Prostate gland (tissue), 2 donors: ENCODE data around the gene SOX18. TPM values are rescaled to one million over a fixed set of nuclear protein-coding genes. Genes with fewer than 3 reads are reported as not detected.

Experiments
- DNase-seq: peaks from one replicate; pipeline ENCODE4 v3.0.0-alpha.2; 2019; ENCODE audit warnings: low spot score
- H3K27ac ChIP-seq, 2 donors: fragments of 200-600 bp; sonication (generic); 2 replicates each; pipeline ENCODE4 v1.5.1; 2017 to 2019
- H3K27me3 ChIP-seq: fragments of 200-600 bp; sonication (generic); replicated peaks from 2 replicates; pipeline ENCODE4 v1.5.1; 2019; ENCODE audit not compliant: insufficient read depth
- H3K36me3 ChIP-seq, 2 donors: fragments of 200-600 bp; sonication (generic); 1 replicate in 1 of 2; 2 replicates in 1 of 2; pipeline versions ENCODE4 v1.5.1 to v1.8.1; 2017 to 2019
- H3K4me1 ChIP-seq: fragments of 200-600 bp; sonication (generic); replicated peaks from 2 replicates; pipeline ENCODE4 v1.5.1; 2019
- H3K4me3 ChIP-seq, 2 donors: fragments of 200-600 bp; sonication (generic); 2 replicates each; pipeline ENCODE4 v1.5.1; 2017 to 2019
- H3K9me3 ChIP-seq: fragments of 200-600 bp; sonication (generic); 2 replicates; pipeline ENCODE4 v1.5.1; 2017
- POLR2A ChIP-seq: fragments of 450-650 bp; IDR thresholded peaks from one replicate; pipeline ENCODE4 v1.6.1; 2016; ENCODE audit warnings: antibody characterized with exemption, mild to moderate bottlenecking
- POLR2AphosphoS5 ChIP-seq: sonication (generic); formaldehyde crosslinking; IDR thresholded peaks from one replicate; pipeline ENCODE4 v1.6.1; 2017; ENCODE audit warnings: antibody characterized with exemption
- WGBS: methylation state at CpG from one replicate; pipeline ENCODE4 v1.1.5; 2018; 5-methylcytosine and 5-hydroxymethylcytosine counted together
- intact Hi-C: fragments of 100-400 bp; cut with DNase I; formaldehyde crosslinking; loops from one replicate; pipeline ENCODE4 v1.14.2; 2022
- microRNA-seq: library from miRNA; unstranded; fragments of <30 nt; microRNA quantifications from one replicate; pipeline ENCODE4, GENCODE V29; 2016
- small RNA-seq, 2 donors: library from RNA; depleted of rRNA; stranded (forward); fragments of <200 nt; gene quantifications; one replicate each; pipeline ENCODE3, GENCODE V24; 2016
- total RNA-seq, 2 donors: library from RNA; depleted of rRNA; stranded (reverse); fragments of >200 nt; gene quantifications; one replicate each; pipeline ENCODE4 v1.1.0, GENCODE V29; 2016
- TF ChIP-seq, protein P1 (sequence below), 4 experiments: fragments of 200-600 bp in 2 of 4; fragments of 450-650 bp in 2 of 4; sonication (generic) in 2 of 4; IDR thresholded peaks; 1 replicate in 3 of 4; 2 replicates in 1 of 4; pipeline ENCODE4 v1.5.1; 2016 to 2019; ENCODE audit warnings: antibody characterized with exemption in 4 of 4, mild to moderate bottlenecking in 2 of 4, moderate library complexity in 2 of 4

SOX18 gene
- total RNA-seq, 2 donors from 2014 or later, result 4.7 to 12.8 TPM

DNA sequence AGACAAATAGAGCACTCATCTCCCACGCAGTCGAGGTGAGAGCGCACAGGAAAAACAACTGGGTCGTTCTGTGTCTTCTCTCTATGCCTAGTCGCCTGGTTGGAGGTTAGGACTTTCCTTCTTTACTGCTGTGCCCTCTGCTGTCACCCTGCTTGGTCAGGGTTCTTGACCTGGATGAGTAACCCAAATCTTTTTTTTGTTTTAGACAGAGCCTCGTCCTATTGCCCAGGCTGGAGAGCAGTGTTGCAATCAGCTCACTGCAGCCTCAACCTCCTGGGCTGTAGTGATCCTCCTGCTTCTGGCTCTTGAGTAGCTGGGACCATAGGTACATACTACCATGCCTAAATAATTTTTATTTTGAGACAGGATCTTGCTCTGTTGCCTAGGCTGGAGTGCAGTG is 44.0 kb downstream of the SOX18 start:
- Histone ChIP-seq H3K27me3 (no peaks in the 10 kb centered on the region), H3K4me1 (no peaks in the 10 kb centered on the region), H3K27ac (no peak overlapping the region), H3K4me3 (no peak overlapping the region), H3K9me3 (no peaks in the 10 kb centered on the region), H3K36me3 (peaks cover 10 to 16% of the 10 kb centered on the region in 2 donors)
- no peak for DNase-seq
- WGBS, result 86% methylated on average over 6 of the region's 6 CpGs
- intact Hi-C loops, result no loop called here
- TF ChIP-seq, protein P1, sequence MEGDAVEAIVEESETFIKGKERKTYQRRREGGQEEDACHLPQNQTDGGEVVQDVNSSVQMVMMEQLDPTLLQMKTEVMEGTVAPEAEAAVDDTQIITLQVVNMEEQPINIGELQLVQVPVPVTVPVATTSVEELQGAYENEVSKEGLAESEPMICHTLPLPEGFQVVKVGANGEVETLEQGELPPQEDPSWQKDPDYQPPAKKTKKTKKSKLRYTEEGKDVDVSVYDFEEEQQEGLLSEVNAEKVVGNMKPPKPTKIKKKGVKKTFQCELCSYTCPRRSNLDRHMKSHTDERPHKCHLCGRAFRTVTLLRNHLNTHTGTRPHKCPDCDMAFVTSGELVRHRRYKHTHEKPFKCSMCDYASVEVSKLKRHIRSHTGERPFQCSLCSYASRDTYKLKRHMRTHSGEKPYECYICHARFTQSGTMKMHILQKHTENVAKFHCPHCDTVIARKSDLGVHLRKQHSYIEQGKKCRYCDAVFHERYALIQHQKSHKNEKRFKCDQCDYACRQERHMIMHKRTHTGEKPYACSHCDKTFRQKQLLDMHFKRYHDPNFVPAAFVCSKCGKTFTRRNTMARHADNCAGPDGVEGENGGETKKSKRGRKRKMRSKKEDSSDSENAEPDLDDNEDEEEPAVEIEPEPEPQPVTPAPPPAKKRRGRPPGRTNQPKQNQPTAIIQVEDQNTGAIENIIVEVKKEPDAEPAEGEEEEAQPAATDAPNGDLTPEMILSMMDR (IDR thresholded peaks at IDR 0.05), result no peak

DNA sequence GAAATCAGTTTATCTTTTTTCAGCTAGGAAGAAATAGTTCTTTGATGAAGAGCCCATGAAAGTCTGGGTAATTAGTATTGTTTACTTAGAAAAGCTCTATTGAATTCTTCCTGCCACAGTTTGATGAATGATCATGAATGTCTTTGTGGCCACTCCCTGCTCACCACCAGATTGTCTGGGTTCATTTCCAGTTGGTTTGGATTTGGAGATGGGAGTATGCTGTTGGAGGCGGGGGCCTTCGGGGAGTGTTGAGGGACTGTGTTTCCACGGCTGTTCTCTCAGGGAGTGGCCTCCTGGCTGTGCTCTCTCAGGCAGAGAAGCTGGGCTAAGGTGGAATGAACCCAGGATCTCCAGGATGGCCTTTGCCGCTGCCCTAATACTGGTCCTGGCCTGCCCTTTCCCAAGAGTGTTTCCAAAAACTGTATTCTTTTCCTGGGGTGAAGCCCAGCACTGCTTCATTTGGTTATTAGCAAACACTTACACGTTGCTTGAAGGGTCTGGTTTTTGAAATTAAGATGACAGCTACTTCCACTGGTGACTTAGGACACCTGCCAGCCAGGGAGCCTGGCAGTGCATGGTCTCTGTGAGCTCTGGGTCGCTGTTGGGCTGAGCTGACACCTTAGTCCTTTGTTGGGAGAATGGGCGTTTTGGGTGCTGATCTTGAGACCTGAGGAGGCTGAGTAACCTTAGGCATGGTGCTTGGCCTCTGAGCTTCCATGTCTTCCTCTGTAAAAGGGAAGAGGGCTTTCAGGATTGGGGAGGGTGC is 45.3 kb downstream of the SOX18 start:
- H3K36me3 ChIP-seq, result peaks cover 8 to 21% of the 10 kb centered on the region in 2 donors
- intact Hi-C loops, result no loop called here
- no peaks in the 10 kb centered on the region for H3K27me3 ChIP-seq
- H3K9me3 ChIP-seq, result no peaks in the 10 kb centered on the region
- no peak for DNase-seq
- no peaks in the 10 kb centered on the region for H3K4me1 ChIP-seq
- no peak overlapping the region for H3K27ac ChIP-seq
- 57% methylated on average over 7 of the region's 7 CpGs for WGBS
- H3K4me3 ChIP-seq, result no peak overlapping the region
- TF ChIP-seq, protein P1 (IDR thresholded peaks at IDR 0.05), result no peak
- TF ChIP-seq POLR2A (no peak), POLR2AphosphoS5 (no peak)

DNA sequence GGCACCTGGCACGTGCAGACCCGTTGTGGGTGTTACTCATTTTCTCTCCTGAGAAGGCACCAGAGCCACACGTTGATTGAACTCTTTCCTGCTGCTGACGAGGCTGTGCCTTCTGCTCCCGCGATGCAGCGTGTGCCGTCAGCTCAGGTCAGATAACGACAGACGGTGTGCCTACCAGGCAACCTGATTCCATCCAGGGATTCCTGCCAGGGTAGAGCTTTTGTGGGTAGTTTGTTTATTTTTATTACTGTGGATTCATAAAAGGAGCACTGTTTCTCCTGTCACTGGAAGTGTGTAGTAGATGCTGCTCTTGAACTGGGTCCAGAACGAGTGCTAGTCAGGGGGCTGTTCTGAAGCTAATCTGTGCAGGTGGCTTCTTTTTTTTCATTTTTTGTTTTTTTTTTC is 47.8 kb downstream of the SOX18 start:
- H3K27me3 ChIP-seq, result no peaks in the 10 kb centered on the region
- H3K36me3 ChIP-seq, result peaks cover 12 to 28% of the 10 kb centered on the region in 2 donors
- H3K27ac ChIP-seq, result no peak overlapping the region
- no peaks in the 10 kb centered on the region for H3K9me3 ChIP-seq
- no peaks in the 10 kb centered on the region for H3K4me1 ChIP-seq
- peak; percentile 59 for DNase-seq
- intact Hi-C loops, result no loop called here
- TF ChIP-seq POLR2A (no peak), POLR2AphosphoS5 (peak; percentile 52)
- TF ChIP-seq, protein P1 (IDR thresholded peaks at IDR 0.05), result no peak
- no peak overlapping the region for H3K4me3 ChIP-seq
- WGBS, result 20% methylated on average over 11 of the region's 11 CpGs

DNA sequence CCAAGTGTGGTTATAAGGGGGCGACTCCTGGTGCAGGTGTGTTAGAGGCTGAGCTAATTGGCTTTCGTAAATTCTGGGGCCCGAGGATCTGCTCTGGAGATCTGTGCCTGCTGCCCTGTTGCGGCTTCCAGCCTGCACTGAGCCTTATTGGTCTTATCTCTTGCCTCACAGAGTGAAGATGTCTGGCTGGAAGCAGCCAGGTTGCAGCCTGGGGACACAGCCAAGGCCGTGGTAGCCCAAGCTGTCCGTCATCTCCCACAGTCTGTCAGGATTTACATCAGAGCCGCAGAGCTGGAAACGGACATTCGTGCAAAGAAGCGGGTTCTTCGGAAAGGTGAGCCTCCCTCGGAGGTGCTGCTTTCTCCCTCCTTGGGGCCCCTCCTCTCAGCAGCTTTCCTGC is 48.5 kb downstream of the SOX18 start:
- no peaks in the 10 kb centered on the region for H3K9me3 ChIP-seq
- TF ChIP-seq POLR2A, result no peak
- TF ChIP-seq, protein P1 (IDR thresholded peaks at IDR 0.05), result no peak
- no peak for TF ChIP-seq POLR2AphosphoS5
- no peak overlapping the region for H3K4me3 ChIP-seq
- H3K27ac ChIP-seq, result no peak overlapping the region
- WGBS, result 91% methylated on average over 12 of the region's 12 CpGs
- intact Hi-C loops, result no loop called here
- no peak for DNase-seq
- H3K36me3 ChIP-seq, result peaks cover 12 to 28% of the 10 kb centered on the region in 2 donors
- no peaks in the 10 kb centered on the region for H3K4me1 ChIP-seq
- H3K27me3 ChIP-seq, result no peaks in the 10 kb centered on the region

Small RNAs within 50 kb of the gene (microRNA-seq; reads per million reads assigned to microRNA genes)
- gene MIR6813, result 0.50 reads per million

Small RNAs within 50 kb of the gene (small RNA-seq; reads per million reads assigned to genes)
- 0 reads per million in 2 donors for gene AL355803.1
- 0 to 0.20 reads per million in 2 donors for gene MIR6813

Other genes with a start within 250 kb of the SOX18 start
- 10 to 100 TPM in 1 of 2 donors, 1 to 10 TPM in 1; 7.9 to 12.2 TPM for gene ZBTB46, start 218.4 kb downstream of the SOX18 start, total RNA-seq
- gene ABHD16B, start 188.1 kb downstream of the SOX18 start, total RNA-seq, result 1 to 10 TPM in 1 of 2 donors, not detected in 1; 1.6 TPM
- gene TPD52L2, start 184.4 kb downstream of the SOX18 start, total RNA-seq, result 100 to 1,000 TPM; 105 to 127 TPM
- gene DNAJC5, start 154.5 kb downstream of the SOX18 start, total RNA-seq, result 10 to 100 TPM; 44.4 to 66.6 TPM
- gene UCKL1, start 93.2 kb downstream of the SOX18 start, total RNA-seq, result 10 to 100 TPM; 46.6 to 66.2 TPM
- gene ZNF512B, start 79.7 kb downstream of the SOX18 start, total RNA-seq, result 10 to 100 TPM; 12.2 to 24.6 TPM
- 10 to 100 TPM in 1 of 2 donors, 1 to 10 TPM in 1; 6.0 to 14.7 TPM for gene SAMD10, start 70.0 kb downstream of the SOX18 start, total RNA-seq
- gene PRPF6, start 68.5 kb downstream of the SOX18 start, total RNA-seq, result 10 to 100 TPM; 60.9 to 99.6 TPM
- gene C20orf204, start 13.5 kb downstream of the SOX18 start, total RNA-seq, result 1 to 10 TPM in 1 of 2 donors, under 1 TPM in 1; 0.64 to 3.1 TPM
- gene TCEA2, start 13.6 kb upstream of the SOX18 start, total RNA-seq, result 10 to 100 TPM; 45.0 to 69.5 TPM
- gene RGS19, start 29.9 kb upstream of the SOX18 start, total RNA-seq, result 10 to 100 TPM; 13.3 to 15.1 TPM
- gene OPRL1, start 30.4 kb upstream of the SOX18 start, total RNA-seq, result 1 to 10 TPM; 1.5 to 2.9 TPM
- 10 to 100 TPM in 1 of 2 donors, not detected in 1; 10.2 TPM for gene LKAAEAR1, start 34.8 kb upstream of the SOX18 start, total RNA-seq
- not detected for gene NPBWR2, start 57.9 kb upstream of the SOX18 start, total RNA-seq
- under 1 TPM; 0.27 to 0.74 TPM for gene MYT1, start 114.8 kb upstream of the SOX18 start, total RNA-seq
- 100 to 1,000 TPM; 143 to 147 TPM for gene PCMTD2, start 206.1 kb upstream of the SOX18 start, total RNA-seq